Naive thymus-derived CD8-positive, alpha-beta T cell (primary cell): Measurements from ENCODE around the gene SBK3. TPM values are rescaled to one million over a fixed set of nuclear protein-coding genes. Genes with fewer than 3 reads are reported as not detected.
"Not testable (repeated sequence)": the region's sequence is repeated elsewhere in the genome, so short reads cannot be mapped to it uniquely, and the experiment has no call there.

ENCODE experiments used
- ATAC-seq, 2 donors: fragments of 150-1000 bp; cut with Tn5 transposase in 1 of 2; sonication (Bioruptor Pico), chemical (Tn5 transposase) in 1 of 2; 1 replicate in 1 of 2; 2 replicates in 1 of 2; pipeline ENCODE4 v1.10.0; 2021; ENCODE audit warnings: mild to moderate bottlenecking in 2 of 2, moderate library complexity in 2 of 2
- POLR2A ChIA-PET: fragments of 350-600 bp; sonication (Branson Sonifier 250); formaldehyde crosslinking; loops from one replicate; lab custom pipeline; 2021; ENCODE audit warnings: antibody characterized with exemption; lab: Charles Lee
- DNase-seq, 10 donors: peaks; one replicate each; pipeline versions ENCODE4 v3.0.0 to v3.0.0-alpha.2; 2020 to 2022
- H3K27ac Mint-ChIP-seq, 10 donors: one replicate each; pipeline ENCODE4 v1.8.0; 2020 to 2022; ENCODE audit warnings: mild to moderate bottlenecking in 10 of 10, mixed read lengths in 10 of 10, moderate library complexity in 4 of 10, inconsistent platforms in 1 of 10
- H3K27me3 Mint-ChIP-seq, 5 donors: one replicate each; pipeline ENCODE4 v1.8.0; 2021 to 2022; ENCODE audit warnings: mixed read lengths in 5 of 5
- H3K36me3 Mint-ChIP-seq, 3 donors: one replicate each; pipeline ENCODE4 v1.8.0; 2020 to 2022; ENCODE audit warnings: mixed read lengths in 3 of 3, mild to moderate bottlenecking in 2 of 3, inconsistent platforms in 1 of 3
- H3K4me1 Mint-ChIP-seq, 4 donors: one replicate each; pipeline ENCODE4 v1.8.0; 2021 to 2022; ENCODE audit warnings: mixed read lengths in 4 of 4
- H3K4me3 Mint-ChIP-seq, 10 donors: one replicate each; pipeline ENCODE4 v1.8.0; 2020 to 2022; ENCODE audit warnings: mild to moderate bottlenecking in 10 of 10, mixed read lengths in 10 of 10, moderate library complexity in 6 of 10, inconsistent platforms in 1 of 10
- H3K9me3 Mint-ChIP-seq, 9 donors: one replicate each; pipeline ENCODE4 v1.8.0; 2020 to 2022; ENCODE audit warnings: mixed read lengths in 9 of 9, mild to moderate bottlenecking in 3 of 9, inconsistent platforms in 1 of 9, moderate library complexity in 1 of 9
- polyA plus RNA-seq, 3 donors: library from polyadenylated mRNA; unstranded; fragments of 300-500 nt; fragmentation: Illumina TruSeq; gene quantifications; one replicate each; pipeline ENCODE4 v1.2.3, GENCODE V29; 2021
- total RNA-seq, 8 experiments: library from RNA in 2 of 8; stranded (reverse) in 2 of 8; gene quantifications; one replicate each; pipeline ENCODE4 v1.2.3 and lab custom pipeline; 2021 to 2026

Gene SBK3
- total and polyA plus RNA-seq, 5 experiments from 2014 or later, result not detected

DNA sequence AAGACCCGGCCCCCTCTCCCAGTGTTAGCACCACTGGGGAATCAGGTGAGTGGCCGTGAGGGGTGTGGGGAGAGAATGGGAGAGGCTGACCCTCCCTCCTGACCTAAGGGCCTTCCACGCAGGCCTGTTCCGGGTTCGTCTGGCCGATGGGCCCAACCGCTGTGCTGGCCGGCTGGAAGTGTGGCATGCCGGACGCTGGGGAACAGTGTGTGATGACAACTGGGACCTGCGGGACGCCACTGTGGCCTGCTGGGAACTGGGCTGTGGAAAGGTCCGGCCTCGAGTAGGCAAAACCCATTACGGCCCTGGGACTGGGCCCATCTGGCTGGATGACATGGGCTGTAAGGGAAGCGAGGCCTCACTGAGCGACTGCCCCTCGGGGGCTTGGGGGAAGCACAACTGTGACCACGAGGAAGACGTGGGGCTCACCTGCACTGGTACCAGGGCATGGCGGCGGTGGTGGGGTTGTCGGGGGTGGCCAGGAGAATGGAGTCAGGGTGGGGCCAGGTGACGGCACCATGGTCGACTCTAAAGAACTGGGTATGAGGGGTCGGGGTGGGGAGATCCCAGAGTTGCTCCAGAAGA lies 44.9 kb downstream of the SBK3 start:
- no peaks in the 10 kb centered on the region for H3K27me3 Mint-ChIP-seq
- ATAC-seq (no peak), DNase-seq (no peak)
- no peaks in the 10 kb centered on the region for H3K36me3 Mint-ChIP-seq
- no peak overlapping the region for H3K4me3 Mint-ChIP-seq
- no peaks in the 10 kb centered on the region for H3K9me3 Mint-ChIP-seq
- POLR2A ChIA-PET, result no interaction called here
- peaks cover 11 to 15% (median 13%) of the 10 kb centered on the region in 4 donors for H3K4me1 Mint-ChIP-seq
- no peak overlapping the region for H3K27ac Mint-ChIP-seq

DNA sequence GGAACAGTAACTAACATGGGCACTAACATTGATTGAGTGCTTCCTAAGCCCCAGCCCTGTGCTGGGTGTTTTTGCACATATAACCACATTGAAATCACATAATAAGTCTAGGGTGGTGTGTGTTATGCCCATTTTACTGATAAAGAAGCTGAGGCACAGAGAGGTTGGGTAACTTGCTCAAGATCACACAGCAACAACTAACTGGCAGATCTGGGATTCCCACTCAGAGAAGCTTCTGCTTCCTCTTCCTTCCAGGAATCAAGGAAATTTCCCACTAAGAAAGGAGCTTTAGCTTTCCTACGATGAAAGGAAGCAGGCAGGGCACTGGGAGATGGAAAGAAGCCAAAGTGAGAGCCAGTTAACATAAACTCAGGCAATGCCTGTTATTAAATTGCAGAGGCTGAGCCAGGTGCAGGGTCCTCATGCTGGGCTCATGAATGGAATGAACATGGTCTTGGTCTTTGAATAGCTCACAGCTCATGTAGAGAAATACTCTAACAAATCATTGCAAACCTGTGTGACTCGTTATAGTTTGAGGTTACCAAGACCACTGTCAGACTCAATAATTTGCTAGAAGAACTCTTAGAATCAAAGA lies 47.0 kb downstream of the SBK3 start:
- Mint-ChIP-seq H3K36me3 (no peaks in the 10 kb centered on the region), H3K9me3 (no peaks in the 10 kb centered on the region), H3K4me1 (peaks cover 5 to 9% (median 9%) of the 10 kb centered on the region in 4 donors), H3K27me3 (peaks cover 0 to 2% (median 0%) of the 10 kb centered on the region in 5 donors), H3K27ac (no peak overlapping the region), H3K4me3 (no peak overlapping the region)
- DNase-seq (no peak), ATAC-seq (no peak)
- POLR2A ChIA-PET, result interaction anchor here (1.3 kb wide), 1 partner anchor 30 kb away, joined by 4 read pairs; no protein-coding TSS in a partner anchor

DNA sequence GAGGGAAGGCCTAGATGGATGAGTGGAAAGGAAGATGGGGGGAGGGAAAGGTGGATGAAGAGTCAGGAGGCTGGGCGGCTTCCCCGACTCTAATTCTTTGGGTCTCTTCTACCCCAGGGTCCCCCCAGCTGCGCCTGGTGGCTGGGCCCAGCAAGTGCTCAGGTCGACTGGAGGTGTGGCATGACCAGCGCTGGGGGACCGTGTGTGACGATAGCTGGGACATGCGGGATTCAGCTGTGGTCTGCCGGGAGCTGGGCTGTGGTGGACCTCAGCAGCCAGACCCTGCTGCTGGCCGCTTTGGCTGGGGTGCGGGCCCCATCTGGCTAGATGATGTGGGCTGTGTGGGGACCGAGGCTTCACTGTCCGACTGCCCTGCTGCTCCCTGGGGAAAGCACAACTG lies 47.6 kb downstream of the SBK3 start:
- Mint-ChIP-seq H3K4me3 (no peak overlapping the region), H3K27me3 (peaks cover 0 to 7% (median 0%) of the 10 kb centered on the region in 5 donors), H3K4me1 (peaks cover 5 to 6% (median 6%) of the 10 kb centered on the region in 4 donors), H3K36me3 (no peaks in the 10 kb centered on the region), H3K27ac (no peak overlapping the region), H3K9me3 (no peaks in the 10 kb centered on the region)
- no peak for ATAC-seq
- no peak for DNase-seq
- POLR2A ChIA-PET, result no interaction called here

DNA sequence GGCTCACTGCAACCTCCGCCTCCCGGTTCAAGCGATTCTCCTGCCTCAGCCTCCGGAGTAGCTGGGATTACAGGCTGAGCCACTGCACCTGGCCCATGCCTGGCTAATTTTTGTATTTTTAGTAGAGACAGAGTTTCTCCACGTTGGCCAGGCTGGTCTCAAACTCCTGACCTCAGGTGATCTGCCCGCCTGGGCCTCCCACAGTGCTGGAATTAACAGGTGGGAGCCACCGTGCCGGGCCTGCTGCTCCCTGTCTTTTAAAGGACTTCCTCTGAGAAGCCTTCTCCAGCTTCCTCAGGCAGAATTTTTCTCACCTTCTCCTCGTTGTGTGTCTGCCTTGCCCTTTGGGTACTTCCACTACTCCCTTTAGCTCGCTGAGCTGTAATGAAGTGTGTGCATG lies 48.5 kb downstream of the SBK3 start:
- H3K36me3 Mint-ChIP-seq, DNase-seq, H3K9me3 Mint-ChIP-seq, H3K4me3 Mint-ChIP-seq, H3K27ac Mint-ChIP-seq, ATAC-seq, POLR2A ChIA-PET, H3K4me1 Mint-ChIP-seq: not testable (repeated sequence)
- peaks cover 0 to 11% (median under 1%) of the 10 kb centered on the region in 5 donors for H3K27me3 Mint-ChIP-seq

DNA sequence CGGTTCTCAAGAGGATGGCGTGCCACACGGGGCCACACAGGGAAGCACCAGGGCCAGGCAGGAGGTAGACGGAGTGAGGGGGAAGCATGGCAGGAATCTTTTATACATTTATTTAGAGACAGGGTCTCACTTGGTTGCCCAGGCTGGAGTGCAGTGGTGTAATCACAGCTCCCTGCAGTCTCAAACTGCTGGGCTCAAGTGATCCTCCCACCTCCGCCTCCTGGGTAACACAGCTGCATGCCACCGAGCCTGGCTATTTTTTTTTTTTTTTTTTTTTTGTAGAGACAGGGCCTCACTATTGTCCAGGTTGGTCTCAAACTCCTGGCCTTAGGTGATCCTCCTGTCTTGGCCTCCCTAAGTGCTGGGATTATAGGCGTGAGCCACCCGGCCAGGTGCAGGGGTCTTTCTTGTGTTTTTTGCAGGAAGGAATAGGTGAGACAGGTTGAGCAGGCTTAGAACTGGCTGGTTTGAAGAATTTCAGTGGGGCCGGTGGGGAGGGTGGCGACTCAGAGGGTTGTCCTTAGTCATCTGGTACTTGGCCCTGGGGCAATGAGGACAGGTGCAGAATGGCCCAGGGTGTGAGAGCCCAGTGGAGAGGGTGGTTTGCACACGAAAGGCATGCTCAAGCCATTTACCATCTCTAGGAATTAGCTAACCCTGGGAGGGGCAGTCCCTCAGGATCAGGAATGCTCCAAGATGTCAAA lies 49.5 kb downstream of the SBK3 start:
- no peaks in the 10 kb centered on the region for H3K36me3 Mint-ChIP-seq
- DNase-seq, result no peak
- H3K27me3 Mint-ChIP-seq, result peaks cover 0 to 13% (median 4%) of the 10 kb centered on the region in 5 donors
- peaks cover 0 to 6% (median 3%) of the 10 kb centered on the region in 4 donors for H3K4me1 Mint-ChIP-seq
- peaks cover 0 to 1% (median 0%) of the 10 kb centered on the region in 9 donors for H3K9me3 Mint-ChIP-seq
- no peak overlapping the region for H3K27ac Mint-ChIP-seq
- H3K4me3 Mint-ChIP-seq, result no peak overlapping the region
- POLR2A ChIA-PET, result interaction anchor here (0.7 kb wide), 1 partner anchor 36 kb away, joined by 3 read pairs; no protein-coding TSS in a partner anchor
- ATAC-seq, result no peak

DNA sequence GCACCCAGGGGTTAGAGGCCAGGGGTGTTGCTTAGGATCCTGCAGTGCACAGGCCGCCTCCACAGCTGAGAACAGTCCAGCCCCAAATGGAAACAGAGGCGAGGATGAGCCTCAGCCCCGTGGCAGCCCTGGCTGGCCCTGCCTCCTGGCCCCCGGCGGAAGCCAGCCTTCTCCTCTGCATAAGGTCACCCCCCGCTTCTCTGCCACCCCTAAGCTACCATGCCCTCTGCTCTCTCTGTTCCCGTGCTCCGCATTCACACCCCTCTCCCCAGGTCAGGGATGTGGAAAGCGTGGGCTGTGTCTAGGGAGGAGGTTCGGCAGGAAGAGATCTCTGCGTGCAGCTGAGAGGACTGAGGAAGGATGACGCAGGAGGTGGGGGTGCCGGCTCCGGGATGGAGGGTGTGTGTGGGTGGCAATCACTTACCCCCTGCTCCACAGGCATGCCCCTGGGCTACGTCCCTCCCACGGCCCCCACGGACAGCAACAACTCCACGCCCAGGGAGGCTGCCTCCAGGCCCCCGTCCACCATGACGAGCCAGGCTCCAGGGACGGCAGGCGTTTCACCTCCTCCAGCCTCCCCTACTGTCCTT lies 51.1 kb downstream of the SBK3 start:
- Mint-ChIP-seq H3K36me3 (no peaks in the 10 kb centered on the region), H3K27me3 (peaks cover 0 to 15% (median 4%) of the 10 kb centered on the region in 5 donors), H3K4me1 (peaks cover 0 to 6% (median 3%) of the 10 kb centered on the region in 4 donors), H3K27ac (peak overlapping the region in 3 of 10 donors; percentile 51 to 77 (median 56)), H3K4me3 (peak overlapping the region; percentile 60 to 85 (median 76)), H3K9me3 (peaks cover 0 to 1% (median 0%) of the 10 kb centered on the region in 9 donors)
- no peak for DNase-seq
- POLR2A ChIA-PET, result interaction anchor here (0.6 to 1.8 kb wide), 4 partner anchors 11 to 235 kb away, joined by 3 to 5 read pairs (median 4); partner anchors contain the start of gene ZNF628
- ATAC-seq, result peak; percentile 62 to 82

DNA sequence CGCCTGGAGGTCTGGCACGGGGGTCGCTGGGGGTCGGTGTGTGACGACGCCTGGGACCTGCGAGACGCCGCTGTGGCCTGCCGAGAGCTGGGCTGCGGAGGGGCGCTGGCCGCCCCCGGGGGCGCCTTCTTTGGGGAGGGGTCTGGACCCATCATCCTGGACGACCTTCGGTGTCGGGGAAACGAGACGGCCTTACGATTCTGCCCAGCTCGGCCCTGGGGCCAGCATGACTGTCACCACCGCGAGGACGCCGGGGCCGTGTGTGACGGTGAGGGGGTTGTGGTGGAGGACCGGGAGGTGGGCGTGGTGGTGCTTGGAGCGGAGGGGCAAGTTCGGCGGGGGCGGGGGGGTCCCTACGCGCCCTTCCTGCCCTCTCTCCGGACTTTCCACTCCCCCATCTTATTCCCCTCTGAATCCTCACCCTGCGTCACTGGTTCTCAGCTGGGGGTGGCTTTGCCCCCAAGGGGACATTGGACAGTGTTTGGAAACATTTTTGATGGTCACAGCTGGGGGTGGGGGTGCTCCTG lies 51.6 kb downstream of the SBK3 start:
- H3K27me3 Mint-ChIP-seq, result peaks cover 0 to 15% (median 4%) of the 10 kb centered on the region in 5 donors
- POLR2A ChIA-PET, result interaction anchor here (0.6 to 1.8 kb wide), 3 partner anchors 10 to 56 kb away, joined by 3 to 5 read pairs (median 4); partner anchors contain the start of gene ZNF628
- peak overlapping the region in 1 of 10 donors; percentile 51 for H3K27ac Mint-ChIP-seq
- H3K4me1 Mint-ChIP-seq, result peaks cover 0 to 6% (median 3%) of the 10 kb centered on the region in 4 donors
- peak overlapping the region in 3 of 10 donors; percentile 73 to 80 (median 76) for H3K4me3 Mint-ChIP-seq
- H3K9me3 Mint-ChIP-seq, result peaks cover 0 to 1% (median 0%) of the 10 kb centered on the region in 9 donors
- H3K36me3 Mint-ChIP-seq, result no peaks in the 10 kb centered on the region
- DNase-seq, result no peak
- no peak for ATAC-seq

DNA sequence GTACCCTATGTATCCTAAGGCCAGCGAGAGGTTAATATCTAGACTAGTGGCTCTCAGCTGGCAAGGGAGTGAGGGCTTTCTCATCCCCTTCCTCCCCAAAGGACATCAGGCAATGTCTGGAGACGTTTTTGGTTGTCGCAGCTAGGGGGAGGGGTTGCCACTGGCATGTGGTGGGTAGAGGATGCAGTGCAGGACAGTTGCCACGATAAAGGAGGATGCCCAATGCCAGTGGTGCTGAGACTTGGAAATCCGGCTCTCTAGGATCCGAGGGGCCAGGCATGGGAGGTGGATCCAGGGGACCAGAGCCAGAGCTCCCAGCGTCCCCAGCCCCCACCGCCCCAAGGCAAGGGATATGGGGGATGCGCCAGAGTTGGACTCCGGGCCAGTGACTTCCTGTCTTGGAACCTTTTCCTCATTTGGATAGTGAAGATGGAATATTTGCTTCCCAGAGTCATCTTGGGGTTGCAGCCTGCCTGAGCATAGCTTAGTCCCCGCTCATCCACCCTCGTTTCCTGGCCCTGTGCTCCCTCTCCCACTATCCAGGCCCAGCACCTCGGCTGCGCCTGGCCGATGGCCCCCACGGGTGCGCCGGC lies 52.2 kb downstream of the SBK3 start:
- POLR2A ChIA-PET, result interaction anchor here (0.6 to 1.2 kb wide), 3 partner anchors 9 to 56 kb away, joined by 3 to 5 read pairs (median 4); partner anchors contain the start of gene ZNF628
- Mint-ChIP-seq H3K9me3 (peaks cover 0 to 1% (median 0%) of the 10 kb centered on the region in 9 donors), H3K4me3 (peak overlapping the region in 1 of 10 donors; percentile 21), H3K27me3 (peaks cover 0 to 15% (median 4%) of the 10 kb centered on the region in 5 donors), H3K4me1 (peaks cover 0 to 6% (median 3%) of the 10 kb centered on the region in 4 donors), H3K27ac (peak overlapping the region in 2 of 10 donors; percentile 11 to 18), H3K36me3 (no peaks in the 10 kb centered on the region)
- no peak for ATAC-seq
- DNase-seq, result no peak

DNA sequence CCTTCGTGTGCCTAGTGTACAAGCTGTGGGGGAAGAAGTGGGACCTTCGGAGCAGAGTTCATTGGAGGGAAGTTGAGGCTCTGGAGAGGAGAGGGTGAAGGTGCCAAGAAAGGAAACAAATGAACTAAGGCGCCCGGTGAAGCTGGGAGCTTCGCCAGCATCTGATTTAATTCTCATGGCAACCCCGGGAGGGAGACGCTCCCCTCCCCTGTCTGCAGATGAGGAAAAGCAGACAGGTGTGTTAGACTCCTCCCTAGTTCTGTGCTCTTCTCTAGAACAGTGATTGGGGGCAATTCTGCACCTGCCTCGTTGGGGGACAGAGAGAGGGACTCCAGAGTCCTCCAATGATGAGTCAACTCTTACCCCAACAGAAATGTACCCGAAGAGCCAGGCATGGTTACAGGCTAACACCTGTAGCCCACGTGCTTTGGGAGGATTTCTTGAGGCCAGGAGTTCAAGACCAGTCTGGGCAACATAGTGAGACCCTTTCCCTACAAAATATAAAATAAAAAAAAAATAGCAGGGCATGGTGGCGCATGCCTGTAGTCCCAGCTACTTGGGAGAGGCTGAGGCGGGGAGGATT lies 52.9 kb downstream of the SBK3 start:
- POLR2A ChIA-PET, result interaction anchor here (1.2 kb wide), 1 partner anchor 8 kb away, joined by 5 read pairs; no protein-coding TSS in a partner anchor
- DNase-seq (no peak), ATAC-seq (no peak)
- peaks cover 0 to 9% (median 3%) of the 10 kb centered on the region in 4 donors for H3K4me1 Mint-ChIP-seq
- H3K36me3 Mint-ChIP-seq, result no peaks in the 10 kb centered on the region
- H3K9me3 Mint-ChIP-seq, result peaks cover 0 to 1% (median 0%) of the 10 kb centered on the region in 9 donors
- H3K27ac Mint-ChIP-seq, result no peak overlapping the region
- H3K4me3 Mint-ChIP-seq, result no peak overlapping the region
- peaks cover 0 to 15% (median 4%) of the 10 kb centered on the region in 5 donors for H3K27me3 Mint-ChIP-seq

DNA sequence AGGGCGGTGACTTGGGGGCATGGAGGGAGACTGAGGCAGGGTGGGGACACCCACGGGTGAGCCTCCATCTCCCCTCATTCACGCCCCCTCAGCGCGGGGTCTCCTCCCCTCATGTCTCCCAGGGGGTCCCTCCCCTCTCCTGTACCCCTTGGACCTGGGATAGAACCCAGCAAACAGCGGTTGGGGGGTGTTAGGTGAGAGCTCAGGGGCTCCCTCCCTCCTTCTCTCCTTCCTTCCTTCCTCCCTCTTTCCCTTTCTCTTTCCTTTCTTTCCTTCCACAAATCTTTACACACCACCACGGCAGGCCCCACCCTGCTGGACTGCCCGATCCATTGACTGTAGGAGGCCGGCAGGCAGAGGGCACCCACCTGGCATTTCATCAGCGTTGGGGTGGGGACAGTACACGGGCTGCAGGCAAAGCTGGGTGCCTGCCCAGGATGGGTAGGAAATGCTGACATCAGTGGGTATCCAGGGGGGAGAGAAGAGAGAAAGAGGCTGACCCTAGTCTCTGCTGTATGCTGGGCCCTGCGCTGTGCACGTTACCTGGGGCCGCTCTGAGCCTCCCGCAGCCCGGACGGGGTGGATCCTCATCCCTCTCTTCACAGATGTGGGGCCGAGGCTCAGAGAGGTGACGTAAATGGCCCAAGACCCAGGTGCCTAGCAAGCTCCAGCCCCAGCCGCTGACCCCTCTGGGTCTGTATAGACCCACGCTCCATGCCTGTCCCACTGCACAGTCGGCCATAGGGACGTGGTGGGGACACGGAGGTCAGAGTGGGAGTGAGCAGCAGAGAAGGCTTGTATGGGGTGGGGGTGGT lies 53.6 kb downstream of the SBK3 start:
- no peak for ATAC-seq
- H3K27me3 Mint-ChIP-seq, result peaks cover 0 to 15% (median 4%) of the 10 kb centered on the region in 5 donors
- POLR2A ChIA-PET, result interaction anchor here (0.6 to 1.2 kb wide), 2 partner anchors 8 to 246 kb away, joined by 3 to 5 read pairs; no protein-coding TSS in a partner anchor
- H3K4me1 Mint-ChIP-seq, result peaks cover 0 to 9% (median 3%) of the 10 kb centered on the region in 4 donors
- H3K27ac Mint-ChIP-seq, result no peak overlapping the region
- no peaks in the 10 kb centered on the region for H3K36me3 Mint-ChIP-seq
- DNase-seq, result no peak
- H3K4me3 Mint-ChIP-seq, result peak overlapping the region in 1 of 10 donors; percentile 10
- H3K9me3 Mint-ChIP-seq, result peaks cover 0 to 1% (median 0%) of the 10 kb centered on the region in 9 donors
